ENCODE measurements around the gene SERTAD3.
"Not testable (repeated sequence)": the region's sequence is repeated elsewhere in the genome, so short reads cannot be mapped to it uniquely, and the experiment has no call there.

Gene SERTAD3, protein sequence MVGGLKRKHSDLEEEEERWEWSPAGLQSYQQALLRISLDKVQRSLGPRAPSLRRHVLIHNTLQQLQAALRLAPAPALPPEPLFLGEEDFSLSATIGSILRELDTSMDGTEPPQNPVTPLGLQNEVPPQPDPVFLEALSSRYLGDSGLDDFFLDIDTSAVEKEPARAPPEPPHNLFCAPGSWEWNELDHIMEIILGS

DNA sequence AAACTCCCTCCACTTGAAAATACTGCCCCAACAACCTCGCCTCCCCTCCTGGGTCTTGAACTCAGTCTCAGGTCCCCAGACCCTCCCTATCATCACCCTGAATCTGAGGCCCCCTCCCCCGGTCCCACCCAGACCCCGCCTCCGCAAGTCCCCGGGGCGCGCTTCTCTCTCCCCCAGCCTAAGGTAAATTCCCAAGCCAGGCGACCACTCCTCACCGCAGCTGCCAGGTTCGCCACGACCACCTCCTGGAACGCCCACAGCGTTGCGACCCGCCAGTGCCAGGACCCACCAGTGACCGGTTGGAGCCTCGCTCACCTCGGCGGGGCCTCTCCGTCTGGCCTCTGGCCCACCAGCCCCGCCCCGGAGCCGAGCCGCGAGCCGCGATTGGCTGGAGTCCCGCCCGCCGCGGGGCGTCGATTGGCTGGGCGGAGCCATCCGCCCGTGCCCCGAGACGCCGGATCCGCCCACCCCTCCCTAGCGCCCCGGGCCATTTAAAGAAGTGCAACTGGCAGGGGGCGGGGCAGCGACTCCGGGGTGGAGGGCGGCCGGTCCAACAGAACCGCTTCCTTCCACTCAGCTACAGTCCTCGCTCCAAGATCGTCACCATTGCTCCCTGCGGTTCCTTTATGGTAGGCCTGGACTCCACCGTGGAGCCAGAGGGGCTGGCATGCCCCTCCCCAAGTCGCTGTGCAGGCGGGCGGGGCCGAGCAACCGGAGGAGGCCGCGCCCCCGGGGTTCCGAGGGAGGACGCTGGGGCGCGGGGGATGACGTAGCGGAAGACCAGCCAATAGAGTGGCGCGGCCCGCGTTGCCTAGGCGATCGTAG, at the start of gene SERTAD3:
TSS of gene SERTAD3 (minus strand) at position 336 of the 825 bp plus-strand sequence. CDS start 2,255 bp downstream, outside the sequence.
- DNase-seq: peak; percentile 92

DNA sequence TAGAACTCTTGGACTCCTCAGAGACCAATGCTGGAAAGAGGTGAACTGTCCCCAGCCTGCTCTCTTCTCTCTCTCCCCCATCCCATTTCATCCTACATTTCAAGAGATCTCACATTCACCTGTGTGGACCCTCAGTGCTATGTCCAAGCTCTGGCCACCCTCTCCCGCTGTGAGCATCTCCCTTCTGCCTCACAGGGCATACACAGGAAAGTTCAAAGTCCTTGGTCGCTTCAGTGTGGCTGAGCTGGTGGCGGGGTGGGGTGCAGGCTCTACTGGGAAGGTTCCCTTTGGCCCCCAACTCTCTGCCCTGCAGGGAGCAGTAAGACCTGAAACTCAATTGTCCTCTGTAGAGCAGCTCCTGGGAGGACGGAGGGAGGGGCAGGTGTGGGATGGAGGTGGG, 49.6 kb upstream of the SERTAD3 start:
- no peak for DNase-seq

GRCh38 chr19:40492274-40492673, 48.1 kb upstream of the SERTAD3 start:
- DNase-seq: no peak

- DNase-seq: no peak
Observed at GRCh38 chr19:40489882-40490230, 45.7 kb upstream of the SERTAD3 start.

DNA sequence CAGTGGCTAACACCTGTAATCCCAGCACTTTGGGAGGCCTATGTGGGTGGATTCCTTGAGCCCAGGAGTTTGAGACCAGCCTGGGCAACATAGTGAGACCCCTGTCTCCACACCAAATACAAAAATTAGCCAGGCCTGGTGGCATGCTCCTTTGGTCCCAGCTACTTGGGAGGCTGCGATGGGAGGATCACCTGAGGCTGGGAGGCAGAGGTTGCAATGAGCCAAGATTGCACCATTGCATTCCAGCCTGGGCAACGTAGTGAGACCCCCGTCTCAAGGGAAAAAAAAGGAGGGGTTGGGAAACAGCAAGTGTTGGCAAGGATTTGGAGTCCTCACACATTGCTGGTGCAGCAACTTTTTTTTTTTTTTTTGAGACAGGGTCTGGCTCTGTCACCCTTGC, 41.9 kb upstream of the SERTAD3 start:
- no peak for DNase-seq

- DNase-seq: not testable (repeated sequence)
Observed at GRCh38 chr19:40475878-40476644, 31.9 kb upstream of the SERTAD3 start.

- DNase-seq: no peak
Observed at GRCh38 chr19:40474737-40475136, 30.6 kb upstream of the SERTAD3 start.

- DNase-seq: no peak
Observed at GRCh38 chr19:40472516-40472915, 28.4 kb upstream of the SERTAD3 start.

DNA sequence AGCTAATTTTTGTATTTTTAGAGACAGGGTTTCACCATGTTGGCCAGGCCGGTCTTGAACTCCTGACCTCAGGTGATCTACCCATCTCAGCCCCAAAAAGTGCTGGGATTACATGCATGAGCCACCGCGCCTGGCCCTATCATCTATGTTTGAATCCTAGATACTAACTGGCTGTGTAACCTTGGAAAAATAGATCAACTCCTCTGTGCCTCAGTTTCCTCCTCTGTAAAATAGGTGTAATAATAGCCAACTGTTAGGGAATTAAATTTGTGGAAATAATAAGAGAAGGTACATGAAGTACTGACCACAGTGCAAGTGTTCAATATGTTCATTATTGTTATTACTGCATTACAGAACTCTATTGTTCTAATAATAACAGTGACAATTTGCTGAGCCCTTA, 27.0 kb upstream of the SERTAD3 start:
- no peak for DNase-seq

GRCh38 chr19:40469011-40469410, 24.9 kb upstream of the SERTAD3 start:
- no peak for DNase-seq

- no peak for DNase-seq
Observed at GRCh38 chr19:40466985-40467734, 23.0 kb upstream of the SERTAD3 start, which contains the start of gene SPTBN4. SPTBN4 (plus strand) TSS chr19:40467001; CDS start chr19:40472622, 5,621 bp downstream.

DNA sequence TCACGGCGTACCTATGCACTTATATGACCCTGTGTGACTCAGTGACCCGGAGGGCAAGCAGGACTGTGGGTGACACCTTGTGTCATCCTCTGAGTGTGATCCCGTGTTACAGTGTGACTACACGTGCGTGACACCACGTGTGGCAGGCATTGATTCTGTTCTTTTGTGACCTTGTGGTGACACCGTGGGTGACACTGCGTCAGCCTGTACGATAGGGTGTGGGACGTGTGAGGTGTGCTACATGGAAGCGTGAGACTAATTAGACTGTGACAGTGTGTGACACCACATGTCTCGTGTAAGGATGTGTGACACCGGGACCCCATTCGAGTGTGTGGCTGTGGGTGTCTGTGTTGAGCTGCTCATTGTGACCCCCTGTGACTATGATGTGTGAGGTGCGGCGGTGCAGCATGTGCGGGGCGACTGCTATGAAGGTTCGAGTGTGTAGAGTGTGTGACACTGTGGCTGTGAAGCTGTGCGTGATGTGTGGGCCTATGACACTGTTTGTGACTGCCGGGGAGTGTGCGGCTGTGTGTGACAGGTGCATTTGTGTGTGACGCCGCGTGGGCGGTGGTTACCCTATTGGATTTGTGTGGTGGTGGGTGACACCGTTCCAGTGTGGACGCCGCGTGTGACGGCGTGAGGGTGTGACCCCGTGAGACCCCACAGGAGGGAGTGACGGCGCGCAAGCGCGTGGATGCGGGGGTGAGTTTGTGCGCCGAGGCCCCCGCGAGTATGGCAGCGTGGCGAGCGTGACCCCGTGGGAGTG, 22.3 kb upstream of the SERTAD3 start:
- DNase-seq: no peak

DNA sequence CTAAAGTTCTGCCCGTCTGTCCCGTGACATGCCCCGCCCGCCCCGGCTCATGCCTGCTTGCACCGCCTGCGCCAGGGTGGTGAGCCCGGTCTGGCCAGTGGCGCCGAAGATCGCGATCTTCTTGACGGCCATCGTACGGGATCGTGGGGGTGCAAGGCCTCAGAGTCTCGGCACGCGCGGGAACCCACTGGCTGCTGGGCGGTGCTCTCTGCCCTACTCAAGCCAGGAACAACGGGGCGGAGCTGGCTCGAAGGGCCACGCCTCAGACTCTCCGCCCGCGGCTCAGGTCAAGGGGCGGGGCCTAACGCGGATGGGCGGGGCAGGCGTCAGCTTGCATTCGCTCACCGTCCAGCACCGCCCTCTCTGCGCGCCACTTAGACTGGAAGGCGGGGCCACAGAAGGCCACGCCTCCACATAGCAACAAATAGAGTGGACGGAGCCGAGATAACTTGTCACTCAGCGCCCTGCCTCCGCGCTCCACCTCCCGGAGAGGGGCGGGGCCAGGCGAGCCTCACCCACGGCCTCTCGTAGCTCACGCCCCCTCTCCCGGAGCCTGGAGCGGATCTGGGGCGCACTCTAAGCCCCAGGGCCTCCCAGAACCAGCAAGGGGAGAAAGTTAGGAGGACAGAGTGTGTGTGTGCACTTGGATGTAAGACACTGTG, 21.6 kb upstream of the SERTAD3 start, which contains the start of gene BLVRB:
TSS of gene BLVRB (minus strand) at position 189 of the 662 bp plus-strand sequence. CDS start at position 132, 57 bp downstream.
- DNase-seq: peak; percentile 99

- no peak for DNase-seq
Observed at GRCh38 chr19:40465025-40465556, 21.0 kb upstream of the SERTAD3 start.

DNA sequence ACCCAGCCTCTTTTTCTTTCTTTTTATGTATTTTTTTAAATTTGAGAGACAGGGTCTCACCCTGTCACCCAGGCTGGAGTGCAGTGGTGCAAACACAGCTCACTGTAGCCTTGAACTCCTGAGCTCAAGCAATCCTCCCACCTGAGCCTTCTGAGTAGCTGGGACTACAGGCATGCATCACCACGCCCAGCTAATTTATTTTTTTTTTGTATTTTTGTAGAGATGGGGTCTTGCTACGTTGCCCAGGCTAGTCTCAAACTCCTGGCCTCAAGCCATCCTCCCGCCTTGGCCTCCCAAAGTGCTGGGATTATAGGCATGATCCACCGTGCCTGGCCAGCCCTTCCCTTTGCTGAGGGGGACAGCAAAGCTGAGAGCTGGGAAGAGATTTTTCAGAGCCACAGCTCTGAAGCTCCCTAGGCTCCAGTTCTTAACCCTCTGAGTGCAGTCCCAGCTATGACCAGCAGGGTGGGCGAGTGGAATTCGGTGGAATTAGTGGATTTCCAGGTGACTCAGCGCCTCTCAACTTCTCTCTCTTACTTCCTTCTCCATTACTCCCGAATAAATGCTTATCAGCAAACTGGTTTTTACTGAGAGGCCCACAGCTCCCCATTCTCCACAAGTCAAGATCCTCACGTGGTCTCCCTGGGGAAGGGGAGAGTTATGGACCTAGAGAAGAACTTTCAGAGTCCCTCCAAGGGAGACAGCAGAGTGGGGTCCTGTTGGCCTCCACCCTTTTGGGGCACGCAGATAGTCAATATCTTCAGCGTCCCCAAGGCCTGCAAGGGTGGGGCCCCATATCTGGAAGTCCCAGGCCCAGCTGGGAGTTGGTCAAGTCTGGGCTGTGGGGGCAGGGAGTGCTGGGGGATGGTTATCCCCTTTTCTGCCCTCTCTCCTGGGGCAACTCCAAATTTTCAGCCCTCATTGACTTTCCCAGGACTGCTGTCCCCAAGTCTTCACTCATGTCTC, 20.2 kb upstream of the SERTAD3 start:
- DNase-seq: peak; percentile 58

- DNase-seq: not testable (repeated sequence)
Observed at GRCh38 chr19:40463587-40464037, 19.5 kb upstream of the SERTAD3 start.

GRCh38 chr19:40461669-40462221, 17.6 kb upstream of the SERTAD3 start:
- DNase-seq: no peak

- no peak for DNase-seq
Observed at GRCh38 chr19:40460185-40460584, 16.1 kb upstream of the SERTAD3 start.

GRCh38 chr19:40458597-40458974, 14.5 kb upstream of the SERTAD3 start:
- DNase-seq: no peak
